GM23248 (cell line): Measurements from ENCODE around the gene JARID2. TPM values are rescaled to one million over a fixed set of nuclear protein-coding genes. Genes with fewer than 3 reads are reported as not detected.

Experiments
- DNase-seq: peaks from one replicate; pipeline ENCODE4 v3.0.0-alpha.2; 2015
- H2AFZ ChIP-seq: fragments of 200-600 bp; sonication (generic); 2 replicates; pipeline ENCODE4 v1.6.1; 2016; ENCODE audit warnings: antibody characterized with exemption
- H3F3A ChIP-seq: fragments of 200-600 bp; sonication (generic); 2 replicates; pipeline ENCODE4 v1.6.1; 2016; ENCODE audit warnings: mild to moderate bottlenecking, antibody characterized with exemption, mixed run types; ENCODE audit not compliant: insufficient read depth
- H3K27ac ChIP-seq: fragments of 200-600 bp; sonication (generic); 2 replicates; pipeline ENCODE4 v1.5.1; 2016; ENCODE audit warnings: mild to moderate bottlenecking
- H3K27me3 ChIP-seq: fragments of 200-600 bp; sonication (generic); replicated peaks from 2 replicates; pipeline ENCODE4 v1.6.1; 2016; ENCODE audit warnings: mild to moderate bottlenecking; ENCODE audit not compliant: insufficient read depth
- H3K36me3 ChIP-seq: fragments of 200-600 bp; sonication (generic); 2 replicates; pipeline ENCODE4 v1.6.1; 2016; ENCODE audit warnings: low read depth, mild to moderate bottlenecking
- H3K4me1 ChIP-seq: fragments of 200-600 bp; sonication (generic); 2 replicates; pipeline ENCODE4 v1.6.1; 2016; ENCODE audit warnings: mild to moderate bottlenecking; ENCODE audit not compliant: insufficient read depth
- H3K4me2 ChIP-seq: fragments of 200-600 bp; sonication (generic); one replicate; pipeline ENCODE4 v1.6.1; 2016; ENCODE audit warnings: mild to moderate bottlenecking; ENCODE audit not compliant: unreplicated experiment
- H3K4me3 ChIP-seq: fragments of 200-600 bp; sonication (generic); 2 replicates; pipeline ENCODE4 v1.5.1; 2016; ENCODE audit warnings: mild to moderate bottlenecking
- H3K79me2 ChIP-seq: fragments of 200-600 bp; sonication (generic); 2 replicates; pipeline ENCODE4 v1.6.1; 2016; ENCODE audit warnings: mild to moderate bottlenecking; ENCODE audit not compliant: insufficient read depth
- H3K9ac ChIP-seq: fragments of 200-600 bp; sonication (generic); 2 replicates; pipeline ENCODE4 v1.6.1; 2016; ENCODE audit warnings: mild to moderate bottlenecking
- H3K9me2 ChIP-seq: fragments of 200-600 bp; sonication (generic); 2 replicates; pipeline ENCODE4 v1.6.1; 2016; ENCODE audit warnings: mixed run types, mild to moderate bottlenecking, moderate library complexity; ENCODE audit not compliant: insufficient read depth
- H3K9me3 ChIP-seq: fragments of 200-600 bp; sonication (generic); one replicate; pipeline ENCODE4 v1.6.1; 2017; ENCODE audit warnings: low read depth
- H4K20me1 ChIP-seq: fragments of 200-600 bp; sonication (generic); 2 replicates; pipeline ENCODE4 v1.6.0; 2016; ENCODE audit not compliant: insufficient read depth
- EZH2 ChIP-seq: fragments of 200-600 bp; sonication (generic); IDR thresholded peaks from 2 replicates; pipeline ENCODE4 v1.6.1; 2018; ENCODE audit warnings: antibody characterized with exemption, mild to moderate bottlenecking; ENCODE audit not compliant: insufficient read depth, poor library complexity, severe bottlenecking
- EZH2phosphoT487 ChIP-seq: fragments of 200-600 bp; sonication (generic); IDR thresholded peaks from 2 replicates; pipeline ENCODE4 v1.6.1; 2018; ENCODE audit warnings: antibody characterized with exemption, moderate library complexity, mild to moderate bottlenecking, low read depth; ENCODE audit not compliant: insufficient read depth
- WGBS, 2 experiments: methylation state at CpG; one replicate each; pipeline ENCODE4 v1.1.6; 2015 to 2017; ENCODE audit warnings: low lambda C conversion rate in 2 of 2, low coverage in 1 of 2; ENCODE audit errors: missing lambda C conversion rate in 2 of 2; 5-methylcytosine and 5-hydroxymethylcytosine counted together
- in situ Hi-C: fragments of 300-500 bp; cut with MboI; formaldehyde crosslinking; loops from 2 replicates; pipeline ENCODE4 v1.15.0; 2020
- polyA plus RNA-seq: library from polyadenylated mRNA; unstranded; fragments of >200 nt; fragmentation: Nextera tagmentation; extraction: Ambion mirVana; gene quantifications from 2 replicates; pipeline ENCODE4 v1.2.1, GENCODE V29; 2016
- total RNA-seq: library from RNA; depleted of rRNA; stranded (reverse); fragments of >200 nt; shearing (Covaris generic); gene quantifications from 2 replicates; pipeline ENCODE4 v1.2.3, GENCODE V29; 2014

The JARID2 gene
- total and polyA plus RNA-seq, 2 experiments from 2014 or later, result 3.9 to 9.3 TPM

DNA sequence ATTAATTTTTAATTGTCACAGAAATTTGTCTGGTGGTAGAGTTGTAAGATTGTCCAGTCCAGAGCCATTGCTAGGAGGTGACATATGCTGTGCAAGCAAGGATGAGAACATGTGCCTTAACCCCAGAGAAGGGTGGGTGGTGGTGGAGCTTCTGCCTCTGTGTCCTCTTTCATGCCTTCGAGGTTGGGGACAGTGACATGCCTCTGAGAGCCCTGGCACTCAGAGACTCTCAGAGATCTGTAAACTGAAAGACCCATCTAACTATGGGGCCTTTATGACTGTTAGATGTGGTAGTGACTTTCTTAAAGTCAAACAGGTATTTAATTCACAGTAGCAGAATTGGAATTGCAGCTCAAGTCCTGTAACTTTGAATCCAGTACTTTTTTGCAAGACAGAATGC, 132.4 kb downstream of the JARID2 start:
- Histone ChIP-seq H4K20me1 (peaks cover 28% of the 10 kb centered on the region; the same call in 1 of the 2 replicates), H3K27ac (no peak overlapping the region), H3K9me3 (no peaks in the 10 kb centered on the region), H3K4me2 (no peak overlapping the region), H3K9ac (no peak overlapping the region), H3K9me2 (no peaks in the 10 kb centered on the region), H3F3A (no peaks in the 10 kb centered on the region), H3K4me3 (no peak overlapping the region), H3K4me1 (peaks cover 8% of the 10 kb centered on the region), H3K36me3 (no peaks in the 10 kb centered on the region), H3K27me3 (no peaks in the 10 kb centered on the region), H2AFZ (no peak overlapping the region), H3K79me2 (peaks cover 100% of the 10 kb centered on the region)
- 100% methylated on average over 1 of the region's 1 CpG for WGBS, 2 experiments
- DNase-seq, result no peak
- no peak for TF ChIP-seq EZH2phosphoT487
- no peak for TF ChIP-seq EZH2
- in situ Hi-C loops, result no loop called here

DNA sequence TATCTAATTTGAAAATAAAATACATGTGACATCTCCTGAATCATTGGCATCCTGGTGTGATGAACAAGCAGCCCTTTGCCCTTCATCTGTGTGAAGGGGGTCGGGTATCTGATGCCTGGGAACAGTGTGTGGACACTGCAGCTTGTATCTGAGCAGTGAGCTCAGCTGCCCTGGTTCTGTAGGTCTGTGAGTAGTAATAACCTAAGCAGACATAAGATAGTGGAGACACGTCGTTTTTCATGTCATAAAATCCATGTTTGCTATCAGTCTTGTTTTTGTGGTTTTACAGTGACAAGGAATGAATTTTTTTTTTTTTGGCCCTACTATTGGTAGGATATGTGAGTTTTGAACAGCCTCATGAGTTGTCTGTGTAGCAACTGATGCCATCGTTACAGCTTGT, 133.0 kb downstream of the JARID2 start:
- no peaks in the 10 kb centered on the region for H3K36me3 ChIP-seq
- DNase-seq, result no peak
- no peaks in the 10 kb centered on the region for H3K9me2 ChIP-seq
- no peaks in the 10 kb centered on the region for H3F3A ChIP-seq
- H3K27ac ChIP-seq, result no peak overlapping the region
- no peak overlapping the region for H2AFZ ChIP-seq
- H3K27me3 ChIP-seq, result no peaks in the 10 kb centered on the region
- H3K4me3 ChIP-seq, result no peak overlapping the region
- peaks cover 28% of the 10 kb centered on the region; the same call in 1 of the 2 replicates for H4K20me1 ChIP-seq
- no peak overlapping the region for H3K9ac ChIP-seq
- WGBS, 2 experiments, result 90 to 93% methylated on average over 4 of the region's 4 CpGs
- peaks cover 8% of the 10 kb centered on the region for H3K4me1 ChIP-seq
- no peaks in the 10 kb centered on the region for H3K9me3 ChIP-seq
- in situ Hi-C loops, result no loop called here
- TF ChIP-seq EZH2phosphoT487 (no peak), EZH2 (no peak)
- no peak overlapping the region for H3K4me2 ChIP-seq
- peaks cover 100% of the 10 kb centered on the region for H3K79me2 ChIP-seq

DNA sequence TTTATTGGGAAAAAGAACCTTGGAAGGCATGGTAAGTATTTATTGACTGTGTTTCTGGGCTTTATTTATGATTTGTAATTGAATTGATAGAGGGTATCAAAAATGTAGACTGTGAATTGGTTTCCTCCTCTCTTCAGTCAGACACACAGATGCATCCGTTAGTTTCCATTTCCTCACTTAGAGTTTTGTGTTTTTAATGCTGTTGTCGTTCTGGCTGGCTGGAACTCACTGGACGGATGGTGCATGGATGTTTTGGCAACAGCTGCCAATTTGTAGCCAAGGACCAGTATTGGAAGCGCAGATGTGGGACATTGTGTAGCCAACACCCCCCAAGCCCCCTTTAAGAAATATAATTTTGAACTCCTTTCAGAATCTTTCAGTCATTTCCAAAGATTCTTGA, 134.5 kb downstream of the JARID2 start:
- no peaks in the 10 kb centered on the region for H3F3A ChIP-seq
- WGBS, 2 experiments, result 85 to 91% methylated on average over 4 of the region's 4 CpGs
- no peaks in the 10 kb centered on the region for H3K9me2 ChIP-seq
- H4K20me1 ChIP-seq, result peaks cover 19% of the 10 kb centered on the region; the same call in 1 of the 2 replicates
- H3K9me3 ChIP-seq, result no peaks in the 10 kb centered on the region
- no peaks in the 10 kb centered on the region for H3K36me3 ChIP-seq
- H3K9ac ChIP-seq, result no peak overlapping the region
- DNase-seq, result no peak
- H3K4me2 ChIP-seq, result no peak overlapping the region
- H3K4me3 ChIP-seq, result no peak overlapping the region
- no peak overlapping the region for H3K27ac ChIP-seq
- no peak for TF ChIP-seq EZH2phosphoT487
- no peak for TF ChIP-seq EZH2
- H3K79me2 ChIP-seq, result peaks cover 100% of the 10 kb centered on the region
- no peaks in the 10 kb centered on the region for H3K27me3 ChIP-seq
- no peak overlapping the region for H2AFZ ChIP-seq
- in situ Hi-C loops, result no loop called here
- peaks cover 8% of the 10 kb centered on the region for H3K4me1 ChIP-seq

DNA sequence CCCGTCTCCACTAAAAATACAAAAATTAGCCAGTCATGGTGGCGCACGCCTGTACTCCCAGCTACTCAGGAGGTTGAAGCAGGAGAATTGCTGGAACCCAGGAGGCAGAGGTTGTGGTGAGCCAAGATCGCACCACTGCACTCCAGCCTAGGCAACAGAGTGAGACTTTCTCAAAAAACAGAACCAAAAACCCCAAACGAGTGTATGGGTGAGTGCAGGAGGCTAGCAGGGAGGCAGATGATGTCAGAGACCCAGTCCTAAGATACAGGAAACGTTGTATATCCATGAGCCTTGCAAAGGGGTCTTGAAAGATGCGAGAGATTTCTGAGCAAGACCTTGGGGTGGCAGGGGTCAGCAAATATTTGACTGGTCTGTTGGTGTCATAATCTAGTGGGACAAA, 136.2 kb downstream of the JARID2 start:
- peaks cover 10% of the 10 kb centered on the region for H3K4me1 ChIP-seq
- in situ Hi-C loops, result no loop called here
- DNase-seq, result no peak
- no peaks in the 10 kb centered on the region for H3K9me2 ChIP-seq
- H4K20me1 ChIP-seq, result peaks cover 17% of the 10 kb centered on the region; the same call in 1 of the 2 replicates
- H3K36me3 ChIP-seq, result no peaks in the 10 kb centered on the region
- no peak overlapping the region for H2AFZ ChIP-seq
- no peak overlapping the region for H3K4me2 ChIP-seq
- H3K27ac ChIP-seq, result no peak overlapping the region
- no peaks in the 10 kb centered on the region for H3F3A ChIP-seq
- no peak for TF ChIP-seq EZH2
- TF ChIP-seq EZH2phosphoT487, result no peak
- H3K9ac ChIP-seq, result no peak overlapping the region
- H3K4me3 ChIP-seq, result no peak overlapping the region
- WGBS, 2 experiments, result 85 to 87% methylated on average over 7 of the region's 7 CpGs
- no peaks in the 10 kb centered on the region for H3K9me3 ChIP-seq
- no peaks in the 10 kb centered on the region for H3K27me3 ChIP-seq
- peaks cover 100% of the 10 kb centered on the region for H3K79me2 ChIP-seq

DNA sequence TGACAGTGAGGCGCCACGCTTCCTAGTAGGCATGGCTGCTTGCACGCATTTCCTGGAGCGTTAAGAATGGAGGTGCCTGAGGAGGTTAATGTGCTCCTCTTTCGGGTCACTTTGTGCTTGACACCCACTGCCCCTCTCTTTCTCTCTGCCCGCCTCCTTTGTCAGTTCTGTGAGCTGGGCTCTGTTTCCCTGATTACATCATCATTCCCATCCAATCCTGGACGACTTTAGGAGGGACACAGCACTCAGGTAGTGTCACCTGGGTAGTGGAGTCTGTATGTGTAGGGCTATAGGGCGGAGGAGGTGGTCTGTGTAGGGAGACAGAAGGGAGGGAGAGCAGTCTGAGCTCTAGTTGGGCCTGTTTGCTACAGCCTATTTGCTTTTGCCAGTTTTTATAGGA, 136.8 kb downstream of the JARID2 start:
- WGBS, 2 experiments, result 88 to 92% methylated on average over 8 of the region's 8 CpGs
- in situ Hi-C loops, result no loop called here
- H3K4me1 ChIP-seq, result peaks cover 16% of the 10 kb centered on the region
- H3K27me3 ChIP-seq, result no peaks in the 10 kb centered on the region
- H3K79me2 ChIP-seq, result peaks cover 100% of the 10 kb centered on the region
- no peak for DNase-seq
- H3K4me2 ChIP-seq, result no peak overlapping the region
- H3K9me3 ChIP-seq, result no peaks in the 10 kb centered on the region
- no peak overlapping the region for H3K27ac ChIP-seq
- H3K9me2 ChIP-seq, result no peaks in the 10 kb centered on the region
- no peaks in the 10 kb centered on the region for H3K36me3 ChIP-seq
- H3K4me3 ChIP-seq, result no peak overlapping the region
- no peaks in the 10 kb centered on the region for H3F3A ChIP-seq
- no peak overlapping the region for H2AFZ ChIP-seq
- H3K9ac ChIP-seq, result no peak overlapping the region
- peaks cover 13% of the 10 kb centered on the region; the same call in 1 of the 2 replicates for H4K20me1 ChIP-seq
- TF ChIP-seq EZH2phosphoT487, result no peak
- no peak for TF ChIP-seq EZH2
